ENCODE measurements around the gene PHLDB1.

The PHLDB1 gene

DNA sequence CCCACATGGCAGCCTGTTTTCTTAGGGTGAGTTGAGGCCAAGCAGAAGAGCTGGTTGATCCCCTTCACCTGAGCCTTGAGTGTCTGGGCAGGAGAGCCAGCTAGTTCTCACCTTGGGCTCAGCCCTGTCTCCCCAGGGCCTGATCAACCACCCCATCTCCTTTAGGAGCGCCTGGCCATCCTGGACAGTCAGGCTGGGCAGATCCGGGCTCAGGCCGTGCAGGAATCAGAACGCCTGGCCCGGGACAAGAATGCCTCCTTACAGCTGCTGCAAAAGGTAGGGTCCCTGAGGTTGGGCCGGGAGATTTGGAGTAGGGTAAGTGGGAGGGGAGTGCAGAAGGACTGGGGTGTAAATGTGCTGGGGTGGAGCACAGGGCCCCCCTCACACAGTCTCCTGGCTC, 31.3 kb downstream of the PHLDB1 start:
- no peak for DNase-seq

DNA sequence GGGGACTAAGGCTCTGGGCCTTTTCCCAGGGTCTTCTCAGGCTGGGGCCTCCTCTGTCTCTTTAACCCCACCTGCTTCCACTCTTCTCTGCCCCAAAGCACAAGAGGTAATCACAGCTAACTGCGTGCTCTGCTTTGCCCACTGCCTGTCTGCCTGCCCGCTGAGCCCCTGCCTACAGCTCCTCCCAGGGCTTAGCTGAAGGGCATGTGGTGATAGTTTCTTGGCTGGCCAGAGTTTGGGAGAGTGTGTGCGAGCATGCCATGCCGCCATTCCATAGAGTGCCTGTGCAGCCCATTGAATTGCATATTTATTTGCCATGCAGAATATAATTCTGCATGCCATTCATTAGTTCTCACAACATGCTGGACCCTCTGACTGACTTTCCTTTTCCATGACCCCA, 32.5 kb downstream of the PHLDB1 start:
- no peak for DNase-seq

DNA sequence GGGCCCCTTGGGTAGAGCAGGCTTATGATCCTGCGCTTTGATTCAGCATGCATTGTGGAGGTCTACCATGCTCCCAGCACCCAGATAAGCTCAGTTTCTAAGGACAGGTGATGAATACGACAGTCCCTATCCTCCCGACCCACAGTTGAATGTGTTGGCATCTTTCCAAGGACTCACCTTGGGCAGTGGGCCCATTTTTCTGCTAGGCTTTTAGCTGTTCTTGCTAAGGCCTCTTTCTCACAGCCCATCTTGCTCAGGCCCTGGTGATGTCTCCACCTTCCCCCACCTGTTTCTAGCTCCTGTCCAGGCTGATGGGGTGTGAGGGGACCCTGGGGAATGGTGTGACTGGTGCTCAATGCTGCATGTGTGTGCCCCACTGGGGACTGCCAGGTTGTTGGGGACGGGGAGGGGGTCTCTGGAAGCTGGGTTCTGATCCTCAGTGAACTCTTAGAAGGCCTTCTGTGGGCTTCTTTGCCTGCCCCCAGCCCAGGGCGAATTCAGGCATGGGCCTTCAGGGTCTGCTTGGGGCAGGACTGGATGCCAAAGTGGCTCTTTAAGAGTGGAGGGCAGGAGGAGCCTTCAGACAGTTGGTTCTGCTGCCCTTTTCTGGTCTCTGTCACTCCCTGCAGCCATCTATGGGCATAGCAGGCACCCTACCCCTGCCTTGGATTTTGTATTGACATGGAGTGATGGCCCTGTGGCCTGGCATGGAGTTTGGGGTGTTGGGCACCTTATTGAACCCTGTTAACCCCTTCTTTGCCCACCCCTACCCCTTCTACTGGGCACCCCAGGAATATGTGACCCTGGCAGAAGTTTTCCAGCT, 33.1 kb downstream of the PHLDB1 start:
- no peak for DNase-seq

- no peak for DNase-seq
Measured at GRCh38 chr11:118641397-118642019, 34.1 kb downstream of the PHLDB1 start.

- DNase-seq = peak in 1 of 56 donors; percentile 22
Measured at GRCh38 chr11:118643142-118643994, 36.0 kb downstream of the PHLDB1 start.

DNA sequence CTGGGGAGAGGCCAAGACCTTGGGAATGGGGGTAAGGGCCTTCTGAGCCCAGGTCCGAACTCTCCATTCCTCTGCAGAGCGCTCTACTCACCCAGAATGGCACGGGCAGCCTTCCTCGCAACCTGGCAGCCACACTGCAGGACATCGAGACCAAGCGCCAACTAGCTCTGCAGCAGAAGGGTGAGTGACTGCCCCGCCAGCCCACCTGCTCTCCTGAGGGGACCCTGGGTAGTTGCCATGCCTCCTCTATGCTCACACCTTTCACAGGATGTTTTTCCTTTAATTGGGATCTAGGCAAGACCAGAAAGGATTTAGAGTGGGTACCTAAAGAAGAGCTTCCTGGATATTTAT, 36.6 kb downstream of the PHLDB1 start:
- no peak for DNase-seq

DNA sequence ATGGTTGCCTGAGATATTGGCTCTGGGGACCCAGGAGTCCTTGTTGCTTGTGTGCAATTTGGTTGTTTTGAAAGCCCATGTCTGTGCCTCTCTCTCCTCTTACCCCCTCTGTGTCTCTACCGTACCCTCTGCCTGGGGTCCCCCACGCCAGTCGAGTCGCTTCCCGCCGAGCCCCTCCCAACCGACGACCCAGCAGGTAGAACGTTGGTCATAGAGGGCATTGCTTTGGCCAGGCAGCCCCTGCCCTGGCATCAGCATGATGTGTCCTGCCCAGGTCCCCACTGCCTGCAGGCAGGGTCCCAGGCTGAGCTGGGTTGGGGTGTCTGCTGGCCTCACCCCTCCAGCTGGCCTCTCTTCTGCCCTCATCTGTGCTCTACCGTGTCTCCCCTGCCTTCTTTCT, 37.1 kb downstream of the PHLDB1 start:
- no peak for DNase-seq

DNA sequence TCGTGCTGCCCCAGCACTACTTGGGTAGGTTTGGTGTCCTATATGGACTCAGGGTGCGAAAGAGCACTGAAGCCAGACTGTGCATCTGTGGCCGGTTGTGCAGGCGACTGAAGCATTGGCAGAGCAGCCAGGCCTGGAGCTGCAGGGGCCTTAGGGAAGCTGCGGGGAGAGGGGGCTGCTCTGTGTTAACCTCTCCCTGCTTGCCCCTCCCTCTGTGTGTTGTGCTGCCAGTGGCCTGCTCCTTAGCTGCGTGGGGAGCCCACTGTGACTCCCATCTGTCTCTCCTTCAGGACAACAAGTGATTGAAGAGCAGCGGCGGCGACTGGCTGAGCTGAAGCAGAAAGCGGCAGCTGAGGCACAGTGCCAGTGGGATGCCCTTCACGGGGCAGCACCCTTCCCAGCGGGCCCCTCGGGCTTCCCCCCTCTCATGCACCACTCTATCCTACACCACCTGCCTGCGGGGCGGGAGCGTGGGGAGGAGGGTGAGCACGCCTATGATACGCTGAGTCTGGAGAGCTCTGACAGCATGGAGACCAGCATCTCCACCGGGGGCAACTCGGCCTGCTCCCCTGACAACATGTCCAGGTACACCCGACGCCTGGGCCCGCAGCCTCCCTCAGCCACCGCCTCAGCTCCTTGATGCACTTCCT, 37.8 kb downstream of the PHLDB1 start:
- DNase-seq = no peak

DNA sequence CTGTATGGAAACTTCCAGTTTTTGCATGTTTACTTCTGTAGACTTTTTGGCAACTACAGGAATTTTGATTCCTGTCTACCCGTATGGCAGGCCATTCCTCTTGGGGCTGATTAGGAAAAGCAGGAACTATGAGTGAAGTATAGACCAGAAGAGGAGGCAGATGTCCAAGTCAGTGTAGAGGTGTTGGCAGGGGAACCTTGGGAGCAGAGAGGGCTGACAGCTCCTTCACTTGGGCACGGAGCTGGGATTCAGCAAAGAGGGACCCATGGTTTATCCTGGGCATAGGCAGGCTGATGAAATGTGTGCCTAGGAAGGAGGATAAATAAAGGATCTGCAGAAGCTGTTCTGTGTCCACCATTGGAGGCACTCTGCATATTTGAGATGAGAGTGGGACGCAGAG, 39.0 kb downstream of the PHLDB1 start:
- no peak for DNase-seq

- no peak for DNase-seq
Measured at GRCh38 chr11:118648291-118648690, 40.9 kb downstream of the PHLDB1 start.

DNA sequence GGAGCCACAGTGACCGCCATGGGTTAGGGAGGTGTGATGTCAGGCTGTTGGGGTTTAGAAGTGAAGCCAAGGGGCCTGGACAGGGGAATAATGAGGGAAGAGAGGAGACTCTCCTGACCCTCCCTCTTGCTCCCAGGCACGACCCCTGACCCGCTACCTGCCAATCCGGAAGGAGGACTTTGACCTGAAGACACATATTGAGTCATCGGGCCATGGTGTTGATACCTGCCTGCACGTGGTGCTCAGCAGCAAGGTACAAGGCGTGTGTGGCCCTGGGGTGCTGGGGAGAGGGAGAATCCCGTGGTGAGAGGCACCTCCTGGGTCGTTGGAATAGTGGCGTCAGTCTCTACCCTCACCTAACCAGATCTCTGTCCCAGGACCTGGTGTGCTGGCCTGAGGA, 42.5 kb downstream of the PHLDB1 start:
- no peak for DNase-seq

GRCh38 chr11:118650366-118650765, 43.0 kb downstream of the PHLDB1 start:
- DNase-seq = no peak

DNA sequence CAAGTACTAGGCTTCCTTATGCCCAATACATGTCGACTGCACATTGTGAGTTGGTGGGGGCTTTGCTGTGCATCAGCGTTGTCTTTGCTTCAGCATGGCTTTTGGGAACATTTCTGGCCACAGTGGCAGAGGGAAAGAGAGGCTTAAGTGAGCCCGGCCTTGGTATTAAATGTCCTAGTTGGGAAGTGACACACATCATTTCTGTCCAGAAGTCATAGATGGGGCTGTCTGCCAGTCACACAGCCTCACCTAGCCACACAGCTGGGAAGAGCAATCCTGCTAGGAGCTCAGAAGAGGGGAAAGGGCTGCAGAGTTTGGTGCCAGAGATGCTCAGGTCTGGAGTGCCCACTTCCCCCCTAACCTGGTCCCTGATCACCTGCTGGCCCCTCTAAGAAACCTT, 44.4 kb downstream of the PHLDB1 start:
- DNase-seq = no peak

- DNase-seq = peak in 8 of 56 donors; percentile 23 to 45 (median 33)
Measured at GRCh38 chr11:118652681-118653181, 45.3 kb downstream of the PHLDB1 start.

DNA sequence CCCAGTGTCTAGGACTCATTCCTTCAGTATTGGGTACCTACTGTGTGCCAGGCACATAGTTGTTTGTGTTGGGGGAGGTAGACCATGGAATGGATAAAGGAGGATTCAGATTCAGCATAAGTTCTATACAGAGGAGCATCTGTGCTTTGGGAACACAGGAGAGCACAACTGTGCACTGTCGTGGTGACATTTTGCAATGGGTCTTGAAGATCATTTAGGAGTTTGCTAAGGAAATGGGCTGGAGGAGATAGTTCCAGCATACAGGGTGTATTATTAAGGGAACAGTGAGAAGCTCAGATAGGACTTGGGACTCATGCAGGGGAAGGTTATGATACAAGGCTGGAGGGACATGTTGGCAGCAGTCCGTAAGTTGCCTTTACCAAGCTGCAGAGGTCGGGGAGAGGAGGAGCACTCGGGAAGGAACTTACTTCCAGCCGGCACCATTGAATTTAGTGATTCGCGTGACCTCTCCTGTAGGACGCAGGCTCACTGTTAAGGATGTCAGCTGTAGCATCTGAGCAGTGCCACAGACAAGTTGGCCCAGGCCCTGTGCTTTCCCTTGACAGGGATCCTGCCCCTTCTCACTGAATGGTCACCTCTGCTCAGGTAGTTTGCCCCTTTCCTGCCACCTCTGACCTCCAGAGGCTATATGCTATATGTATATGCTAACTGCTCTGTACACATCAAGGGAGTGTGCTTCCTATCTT, 46.4 kb downstream of the PHLDB1 start:
- no peak for DNase-seq

GRCh38 chr11:118655486-118656190, 48.2 kb downstream of the PHLDB1 start:
- no peak for DNase-seq

DNA sequence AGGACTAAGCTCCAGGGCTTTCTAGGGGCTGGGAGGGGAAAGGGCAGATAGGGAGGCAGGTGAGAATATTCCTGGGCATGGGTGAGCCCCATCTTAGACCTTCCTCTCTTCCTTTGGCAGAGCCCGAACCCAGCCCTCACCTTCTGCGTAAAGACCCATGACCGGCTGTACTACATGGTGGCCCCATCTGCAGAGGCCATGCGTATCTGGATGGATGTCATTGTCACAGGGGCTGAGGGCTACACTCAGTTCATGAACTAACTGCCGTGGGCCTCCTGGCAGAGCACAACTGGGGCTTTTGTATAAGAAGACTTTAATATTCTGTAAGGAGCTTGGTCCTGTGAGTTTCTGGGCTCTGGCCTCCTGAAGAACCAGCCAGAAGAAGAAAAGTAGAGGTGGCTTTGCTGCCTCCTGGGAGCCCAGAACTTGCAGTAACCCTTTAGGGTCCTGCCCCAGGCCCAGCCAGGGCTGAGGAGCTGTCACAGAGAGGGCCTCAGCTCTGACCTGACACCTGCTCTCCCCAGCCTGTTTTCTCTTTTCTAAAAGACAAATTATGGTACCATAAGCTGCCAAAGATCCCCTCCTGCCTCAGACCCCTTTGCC, 49.2 kb downstream of the PHLDB1 start:
- peak in 6 of 56 donors; percentile 26 to 71 (median 34) for DNase-seq

DNA sequence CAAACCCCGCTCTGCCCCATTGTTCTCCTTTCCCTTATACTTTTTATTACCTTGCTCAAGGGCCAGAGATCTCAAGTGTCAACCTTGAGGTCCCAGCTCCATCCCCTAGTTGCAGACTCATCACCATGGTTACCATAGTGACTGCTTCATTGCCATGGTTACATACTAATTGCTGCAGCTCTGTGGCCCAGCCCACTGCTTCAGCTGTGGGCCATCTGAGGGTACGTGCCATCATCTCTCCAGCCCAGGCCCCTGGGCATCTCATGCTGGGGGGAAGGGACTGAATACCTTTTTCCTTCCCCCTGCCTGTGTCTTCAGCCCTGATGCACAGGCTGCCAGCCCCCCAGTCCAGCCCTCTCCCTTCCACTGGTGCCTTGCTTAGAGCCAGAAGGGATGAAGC, 49.8 kb downstream of the PHLDB1 start:
- peak in 1 of 56 donors; percentile 25 for DNase-seq

DNA sequence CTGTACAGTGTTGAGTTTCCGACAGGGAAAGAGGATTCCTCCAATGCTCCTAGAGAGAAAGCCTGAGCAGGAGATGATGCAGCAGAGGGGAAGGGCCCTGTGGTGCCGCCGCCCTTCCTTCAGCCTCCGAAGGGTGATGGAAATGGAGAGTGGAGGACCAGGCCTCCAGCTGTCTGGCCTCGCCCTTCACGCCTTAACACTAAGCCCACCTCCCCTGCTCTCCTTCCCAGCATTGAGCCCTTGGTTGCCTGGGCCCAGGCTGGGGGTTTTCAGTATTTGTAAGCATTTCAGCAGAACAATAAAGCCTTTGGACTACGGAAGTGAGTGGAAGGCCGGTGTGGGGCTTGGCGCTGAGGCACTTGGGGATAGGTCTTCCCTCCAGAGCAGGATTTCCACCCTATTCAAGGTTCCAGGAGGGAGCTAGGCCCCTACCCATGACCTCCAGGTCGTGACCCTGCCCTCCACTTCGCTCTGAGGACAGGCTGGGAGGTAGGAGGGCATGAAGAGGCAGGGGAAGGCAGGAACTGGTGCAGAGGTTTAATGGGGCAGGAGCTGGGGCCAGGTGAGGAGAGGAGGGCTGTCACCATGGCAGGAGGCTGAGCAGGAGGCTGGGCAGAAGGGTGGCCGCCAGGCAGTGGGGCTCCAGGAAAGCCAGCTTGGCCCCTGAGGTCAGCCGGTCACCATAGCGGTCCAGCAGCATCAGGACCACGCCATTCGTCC, 50.5 kb downstream of the PHLDB1 start:
- DNase-seq = no peak

All from amygdala (tissue), 56 donors.